GM23338 (cell line): ENCODE results near the gene RBP5. TPM values are rescaled to one million over a fixed set of nuclear protein-coding genes. Genes with fewer than 3 reads are reported as not detected.

Experiments used
- ATAC-seq: fragments of 200-7000 bp; cut with Tn5 transposase; 3 replicates; pipeline ENCODE4 v1.9.1; 2020
- DNase-seq: peaks from one replicate; pipeline ENCODE4 v3.0.0-alpha.2; 2015; ENCODE audit warnings: low spot score
- H2AFZ ChIP-seq: fragments of 200-600 bp; sonication (generic); 2 replicates; pipeline ENCODE4 v1.8.0; 2016; ENCODE audit warnings: antibody characterized with exemption, mild to moderate bottlenecking, moderate library complexity
- H3F3A ChIP-seq: fragments of 200-600 bp; sonication (generic); replicated peaks from 2 replicates; pipeline ENCODE4 v1.8.0; 2017; ENCODE audit warnings: antibody characterized with exemption, mixed run types, low read depth
- H3K27ac ChIP-seq: fragments of 200-600 bp; sonication (generic); 2 replicates; pipeline ENCODE4 v1.6.1; 2016; ENCODE audit warnings: low read depth
- H3K27me3 ChIP-seq: fragments of 200-600 bp; sonication (generic); 2 replicates; pipeline ENCODE4 v1.8.0; 2016; ENCODE audit warnings: mild to moderate bottlenecking, mixed run types, moderate library complexity; ENCODE audit not compliant: insufficient read depth
- H3K36me3 ChIP-seq: fragments of 200-600 bp; sonication (generic); 2 replicates; pipeline ENCODE4 v1.8.0; 2016; ENCODE audit warnings: mild to moderate bottlenecking; ENCODE audit not compliant: insufficient read depth
- H3K4me1 ChIP-seq: fragments of 200-600 bp; sonication (generic); 2 replicates; pipeline ENCODE4 v1.8.0; 2016; ENCODE audit warnings: mild to moderate bottlenecking, moderate library complexity; ENCODE audit not compliant: insufficient read depth
- H3K4me2 ChIP-seq: fragments of 200-600 bp; sonication (generic); 2 replicates; pipeline ENCODE4 v1.7.1; 2017; ENCODE audit warnings: mixed run types
- H3K4me3 ChIP-seq: fragments of 200-600 bp; sonication (generic); 2 replicates; pipeline ENCODE4 v1.6.1; 2016; ENCODE audit warnings: mixed run types
- H3K79me2 ChIP-seq: fragments of 200-600 bp; sonication (generic); replicated peaks from 2 replicates; pipeline ENCODE4 v1.8.0; 2017; ENCODE audit warnings: mild to moderate bottlenecking; ENCODE audit not compliant: insufficient read depth
- H3K9me2 ChIP-seq: fragments of 200-600 bp; sonication (generic); 2 replicates; pipeline ENCODE4 v1.8.0; 2017; ENCODE audit not compliant: insufficient read depth
- H4K20me1 ChIP-seq: fragments of 200-600 bp; sonication (generic); replicated peaks from 2 replicates; pipeline ENCODE4 v1.8.0; 2017; ENCODE audit warnings: mild to moderate bottlenecking; ENCODE audit not compliant: insufficient read depth
- H3K27ac Mint-ChIP-seq: 2 replicates; pipeline ENCODE4 v1.8.0; 2020; ENCODE audit warnings: inconsistent platforms, mild to moderate bottlenecking, moderate library complexity, mixed read lengths
- H3K27me3 Mint-ChIP-seq: 3 replicates; pipeline ENCODE4 v1.8.0; 2022; ENCODE audit warnings: low read depth, mild to moderate bottlenecking, moderate library complexity, mixed read lengths, inconsistent platforms; ENCODE audit not compliant: insufficient read depth, poor library complexity
- H3K36me3 Mint-ChIP-seq: 3 replicates; pipeline ENCODE4 v1.8.0; 2021; ENCODE audit warnings: low read depth, mild to moderate bottlenecking, inconsistent platforms, moderate library complexity, mixed read lengths
- H3K4me1 Mint-ChIP-seq: 3 replicates; pipeline ENCODE4 v1.8.0; 2020; ENCODE audit warnings: mild to moderate bottlenecking, inconsistent platforms, mixed read lengths
- H3K4me3 Mint-ChIP-seq: 3 replicates; pipeline ENCODE4 v1.8.0; 2021; ENCODE audit warnings: moderate library complexity, mild to moderate bottlenecking, inconsistent platforms, mixed read lengths
- H3K9me3 Mint-ChIP-seq: 3 replicates; pipeline ENCODE4 v1.8.0; 2020; ENCODE audit warnings: moderate library complexity, mild to moderate bottlenecking, inconsistent platforms, mixed read lengths
- CREB1 ChIP-seq: fragments of 250-450 bp; sonication (Bioruptor Pico); IDR thresholded peaks from 2 replicates; pipeline ENCODE4 v1.5.0; 2020; ENCODE audit warnings: low read depth, mild to moderate bottlenecking, moderate library complexity
- CTCF ChIP-seq, 2 experiments: fragments of 200-600 bp in 1 of 2; sonication (generic) in 1 of 2; conservative IDR thresholded peaks; 2 replicates each; pipeline versions ENCODE4 v1.5.1 to v1.6.1; 2016 to 2017; ENCODE audit warnings: antibody characterized with exemption in 2 of 2, low read depth in 2 of 2, mild to moderate bottlenecking in 2 of 2, moderate library complexity in 1 of 2
- EZH2 ChIP-seq: fragments of 200-600 bp; sonication (generic); IDR thresholded peaks from one replicate; pipeline ENCODE4 v1.8.0; 2017; ENCODE audit warnings: antibody characterized with exemption, mild to moderate bottlenecking, low read depth; ENCODE audit not compliant: unreplicated experiment
- EZH2phosphoT487 ChIP-seq: fragments of 200-600 bp; sonication (generic); IDR thresholded peaks from one replicate; pipeline ENCODE4 v1.8.1; 2018; ENCODE audit warnings: antibody characterized with exemption; ENCODE audit not compliant: unreplicated experiment
- JUNB ChIP-seq: IDR thresholded peaks from one replicate; pipeline ENCODE4 v1.6.1; 2016; ENCODE audit warnings: antibody characterized with exemption; ENCODE audit not compliant: unreplicated experiment
- NANOG ChIP-seq: IDR thresholded peaks from 2 replicates; pipeline ENCODE4 v1.6.1; 2016; ENCODE audit warnings: antibody characterized with exemption, borderline replicate concordance
- POLR2AphosphoS5 ChIP-seq: IDR thresholded peaks from 2 replicates; pipeline ENCODE4 v1.6.1; 2016; ENCODE audit warnings: antibody characterized with exemption, low read depth
- REST ChIP-seq: IDR thresholded peaks from one replicate; pipeline ENCODE4 v1.6.1; 2018; ENCODE audit warnings: antibody characterized with exemption; ENCODE audit not compliant: unreplicated experiment
- STAT1 ChIP-seq: IDR thresholded peaks from one replicate; pipeline ENCODE4 v1.6.1; 2016; ENCODE audit warnings: antibody characterized with exemption; ENCODE audit not compliant: unreplicated experiment
- ZNF114 ChIP-seq: fragments of 250-450 bp; sonication (Bioruptor Pico); IDR thresholded peaks from 2 replicates; pipeline ENCODE4 v1.5.0; 2020; ENCODE audit warnings: mild to moderate bottlenecking, moderate library complexity
- ZNF331 ChIP-seq: fragments of 250-450 bp; sonication (Bioruptor Pico); IDR thresholded peaks from 2 replicates; pipeline ENCODE4 v1.5.0; 2020; ENCODE audit warnings: low read depth, mild to moderate bottlenecking, moderate library complexity
- ZNF462 ChIP-seq: fragments of 250-450 bp; sonication (Bioruptor Pico); IDR thresholded peaks from 2 replicates; pipeline ENCODE4 v1.5.0; 2020; ENCODE audit warnings: mild to moderate bottlenecking, moderate library complexity
- polyA plus RNA-seq: library from polyadenylated mRNA; unstranded; fragments of >200 nt; fragmentation: Nextera tagmentation; extraction: Ambion mirVana; gene quantifications from 2 replicates; pipeline ENCODE4 v1.2.1, GENCODE V29; 2016
- total RNA-seq: library from RNA; depleted of rRNA; stranded (reverse); fragments of >200 nt; shearing (Covaris generic); gene quantifications from 2 replicates; pipeline ENCODE4 v1.2.3, GENCODE V29; 2014
- TF ChIP-seq, protein P1 (sequence below): IDR thresholded peaks from 2 replicates; pipeline ENCODE4 v1.6.1; 2016; ENCODE audit warnings: antibody characterized with exemption

The RBP5 gene
- total and polyA plus RNA-seq, 2 experiments from 2014 or later, result 1.2 to 3.0 TPM

DNA sequence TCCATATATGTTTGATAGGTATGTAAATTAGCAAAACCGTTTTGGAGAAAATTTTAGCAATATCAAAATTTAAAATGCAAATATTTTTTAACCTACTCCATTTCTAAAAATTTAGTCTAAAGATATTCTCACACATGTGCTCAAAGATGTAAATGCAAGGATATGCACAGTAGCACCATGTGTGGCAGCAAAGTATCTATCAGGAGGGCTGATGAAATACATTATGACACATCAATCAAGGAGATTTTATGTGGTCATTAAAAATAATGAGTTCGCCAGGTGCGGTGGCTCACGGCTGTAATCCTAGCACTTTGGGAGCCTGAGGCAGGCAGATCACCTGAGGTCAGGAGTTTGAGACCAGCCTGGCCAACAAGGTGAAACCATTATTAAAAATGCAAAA, 28.4 kb downstream of the RBP5 start:
- peaks cover 16% of the 10 kb centered on the region for H3K36me3 Mint-ChIP-seq
- Histone ChIP-seq H3K9me2 (no peaks in the 10 kb centered on the region), H3F3A (no peaks in the 10 kb centered on the region), H3K27me3 (no peaks in the 10 kb centered on the region), H3K36me3 (no peaks in the 10 kb centered on the region), H4K20me1 (no peaks in the 10 kb centered on the region; the same call in 1 of the 2 replicates), H2AFZ (no peak overlapping the region), H3K27ac (no peak overlapping the region), H3K79me2 (no peaks in the 10 kb centered on the region), H3K4me1 (peaks cover 7% of the 10 kb centered on the region), H3K4me3 (no peak overlapping the region), H3K4me2 (no peak overlapping the region)
- TF ChIP-seq CTCF (conservative IDR thresholded peaks at IDR 0.05; ENCODE audit: low read depth in 2 of 2) (no peak), ZNF114 (CRISPR knock-in tag) (no peak), EZH2phosphoT487 (no peak), REST (no peak), EZH2 (no peak), CREB1 (no peak), ZNF331 (CRISPR knock-in tag) (no peak), POLR2AphosphoS5 (no peak), STAT1 (no peak), ZNF462 (CRISPR knock-in tag) (no peak), NANOG (no peak), JUNB (no peak)
- TF ChIP-seq, protein P1, sequence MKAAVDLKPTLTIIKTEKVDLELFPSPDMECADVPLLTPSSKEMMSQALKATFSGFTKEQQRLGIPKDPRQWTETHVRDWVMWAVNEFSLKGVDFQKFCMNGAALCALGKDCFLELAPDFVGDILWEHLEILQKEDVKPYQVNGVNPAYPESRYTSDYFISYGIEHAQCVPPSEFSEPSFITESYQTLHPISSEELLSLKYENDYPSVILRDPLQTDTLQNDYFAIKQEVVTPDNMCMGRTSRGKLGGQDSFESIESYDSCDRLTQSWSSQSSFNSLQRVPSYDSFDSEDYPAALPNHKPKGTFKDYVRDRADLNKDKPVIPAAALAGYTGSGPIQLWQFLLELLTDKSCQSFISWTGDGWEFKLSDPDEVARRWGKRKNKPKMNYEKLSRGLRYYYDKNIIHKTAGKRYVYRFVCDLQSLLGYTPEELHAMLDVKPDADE, result no peak
- H3K4me1 Mint-ChIP-seq, result peaks cover 16% of the 10 kb centered on the region; the same call in 2 of the 3 replicates
- H3K27me3 Mint-ChIP-seq, result peaks cover 12% of the 10 kb centered on the region
- no peaks in the 10 kb centered on the region for H3K9me3 Mint-ChIP-seq
- DNase-seq, result no peak
- ATAC-seq, result no peak
- H3K4me3 Mint-ChIP-seq, result no peak overlapping the region
- no peak overlapping the region for H3K27ac Mint-ChIP-seq
